B cell (primary cell): ENCODE results near the gene ZBTB12.

Source experiments
- CTCF ChIP-seq: fragments of 200-600 bp; IDR thresholded peaks from one replicate; pipeline ENCODE4 v1.8.0; 2022; ENCODE audit warnings: antibody characterized with exemption, mild to moderate bottlenecking
- EZH2 ChIP-seq: IDR thresholded peaks from 2 replicates; pipeline ENCODE4 v1.6.1; 2012; ENCODE audit warnings: borderline replicate concordance, low read depth, mild to moderate bottlenecking, moderate library complexity, low read length; ENCODE audit not compliant: insufficient read depth, poor library complexity, severe bottlenecking

DNA sequence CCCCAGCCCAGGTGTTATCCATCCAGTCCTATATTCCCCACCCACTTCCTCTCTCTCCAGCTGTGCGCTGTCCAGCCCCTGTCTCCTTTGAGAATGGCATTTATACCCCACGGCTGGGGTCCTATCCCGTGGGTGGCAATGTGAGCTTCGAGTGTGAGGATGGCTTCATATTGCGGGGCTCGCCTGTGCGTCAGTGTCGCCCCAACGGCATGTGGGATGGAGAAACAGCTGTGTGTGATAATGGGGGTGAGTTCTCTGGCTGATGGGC lies 26.7 kb upstream of the ZBTB12 start:
- TF ChIP-seq CTCF (no peak), EZH2 (no peak)
